PFSK-1 (cell line): ENCODE results near the gene SNUPN.

Source experiments
- FOXP2 ChIP-seq: optimal IDR thresholded peaks from 2 replicates; pipeline ENCODE3; 2011; ENCODE audit warnings: borderline replicate concordance, control low read depth, inconsistent platforms; ENCODE audit not compliant: insufficient read depth; ENCODE audit errors: extremely low read length, extremely low read depth
- POLR2AphosphoS5 ChIP-seq: IDR thresholded peaks from 2 replicates; pipeline ENCODE4 v1.6.1; 2012; ENCODE audit warnings: low read depth, mild to moderate bottlenecking, control low read depth, low read length, moderate library complexity
- SIN3A ChIP-seq: IDR thresholded peaks from 2 replicates; pipeline ENCODE4 v1.6.1; 2012; ENCODE audit warnings: mild to moderate bottlenecking, low read length, moderate library complexity, borderline replicate concordance; ENCODE audit not compliant: insufficient read depth
- TAF1 ChIP-seq: IDR thresholded peaks from 2 replicates; pipeline ENCODE4 v1.6.1; 2012; ENCODE audit warnings: low read length, control low read depth, borderline replicate concordance; ENCODE audit not compliant: insufficient read depth
- TF ChIP-seq, protein P1 (sequence below), 2 experiments: IDR thresholded peaks; 2 replicates each; pipeline versions ENCODE4 v1.6.1 to v1.8.0; 2011 to 2012; ENCODE audit warnings: low read depth in 2 of 2, low read length in 2 of 2, control low read depth in 1 of 2, inconsistent platforms in 1 of 2, mild to moderate bottlenecking in 1 of 2, moderate library complexity in 1 of 2; ENCODE audit not compliant: insufficient read depth in 1 of 2

DNA sequence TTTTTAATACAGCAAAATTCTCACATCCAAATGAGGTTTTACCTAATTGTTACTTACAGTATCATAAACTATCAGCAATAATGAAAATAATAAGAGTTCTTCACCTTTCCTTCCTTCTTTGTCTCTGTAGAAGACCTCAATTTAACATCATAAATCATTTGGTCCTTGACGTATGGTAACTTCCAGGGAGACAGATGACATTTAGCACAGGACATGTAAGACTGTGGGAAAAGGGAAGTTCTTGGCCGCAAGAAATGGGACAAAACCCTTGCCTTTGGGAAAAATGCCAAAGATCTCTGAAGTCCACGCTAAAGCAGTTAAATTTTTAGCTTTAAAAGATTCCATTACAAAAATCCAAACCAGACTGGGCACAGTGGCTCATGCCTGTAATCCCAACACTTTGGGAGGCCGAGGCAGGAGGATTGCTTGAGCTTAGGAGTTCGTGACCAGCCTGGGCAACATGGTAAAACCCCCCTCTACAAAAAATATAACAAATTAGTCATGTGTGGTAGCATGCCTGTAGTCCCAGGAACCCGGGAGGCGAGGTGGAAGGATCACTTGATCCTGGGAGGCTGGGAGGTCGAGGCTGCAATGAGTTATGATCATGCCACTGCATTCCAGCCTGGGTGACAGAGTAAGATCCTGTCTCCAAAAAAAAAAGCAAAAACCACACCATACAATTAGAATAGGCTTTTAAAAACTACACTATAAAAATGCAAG lies 55.2 kb downstream of the SNUPN start:
- no peak for TF ChIP-seq TAF1
- TF ChIP-seq, protein P1, sequence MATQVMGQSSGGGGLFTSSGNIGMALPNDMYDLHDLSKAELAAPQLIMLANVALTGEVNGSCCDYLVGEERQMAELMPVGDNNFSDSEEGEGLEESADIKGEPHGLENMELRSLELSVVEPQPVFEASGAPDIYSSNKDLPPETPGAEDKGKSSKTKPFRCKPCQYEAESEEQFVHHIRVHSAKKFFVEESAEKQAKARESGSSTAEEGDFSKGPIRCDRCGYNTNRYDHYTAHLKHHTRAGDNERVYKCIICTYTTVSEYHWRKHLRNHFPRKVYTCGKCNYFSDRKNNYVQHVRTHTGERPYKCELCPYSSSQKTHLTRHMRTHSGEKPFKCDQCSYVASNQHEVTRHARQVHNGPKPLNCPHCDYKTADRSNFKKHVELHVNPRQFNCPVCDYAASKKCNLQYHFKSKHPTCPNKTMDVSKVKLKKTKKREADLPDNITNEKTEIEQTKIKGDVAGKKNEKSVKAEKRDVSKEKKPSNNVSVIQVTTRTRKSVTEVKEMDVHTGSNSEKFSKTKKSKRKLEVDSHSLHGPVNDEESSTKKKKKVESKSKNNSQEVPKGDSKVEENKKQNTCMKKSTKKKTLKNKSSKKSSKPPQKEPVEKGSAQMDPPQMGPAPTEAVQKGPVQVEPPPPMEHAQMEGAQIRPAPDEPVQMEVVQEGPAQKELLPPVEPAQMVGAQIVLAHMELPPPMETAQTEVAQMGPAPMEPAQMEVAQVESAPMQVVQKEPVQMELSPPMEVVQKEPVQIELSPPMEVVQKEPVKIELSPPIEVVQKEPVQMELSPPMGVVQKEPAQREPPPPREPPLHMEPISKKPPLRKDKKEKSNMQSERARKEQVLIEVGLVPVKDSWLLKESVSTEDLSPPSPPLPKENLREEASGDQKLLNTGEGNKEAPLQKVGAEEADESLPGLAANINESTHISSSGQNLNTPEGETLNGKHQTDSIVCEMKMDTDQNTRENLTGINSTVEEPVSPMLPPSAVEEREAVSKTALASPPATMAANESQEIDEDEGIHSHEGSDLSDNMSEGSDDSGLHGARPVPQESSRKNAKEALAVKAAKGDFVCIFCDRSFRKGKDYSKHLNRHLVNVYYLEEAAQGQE (IDR thresholded peaks at IDR 0.05; ENCODE audit: insufficient read depth in 1 of 2, low read depth in 2 of 2, low read length in 2 of 2): no peak
- TF ChIP-seq POLR2AphosphoS5: no peak
- TF ChIP-seq SIN3A: no peak
- no peak for TF ChIP-seq FOXP2
